Bone marrow (tissue), 2 donors: ENCODE measurements around the gene JOSD1.
A peak's percentile ranks its signal among the peaks of the same experiment; 100 is the strongest.

Experiments
- DNase-seq, 2 donors: peaks; one replicate each; lab custom pipeline; 2025; lab: John Stamatoyannopoulos, UW

The JOSD1 gene

GRCh38 chr22:38712486-38713207 lies 11.9 kb upstream of the JOSD1 start:
- DNase-seq = no peak

- DNase-seq = no peak
Observed at GRCh38 chr22:38710866-38711265, 10.1 kb upstream of the JOSD1 start.

- no peak for DNase-seq
Observed at GRCh38 chr22:38710351-38710750, 9.6 kb upstream of the JOSD1 start.

GRCh38 chr22:38709306-38709705 lies 8.6 kb upstream of the JOSD1 start:
- no peak for DNase-seq

- DNase-seq = no peak
Observed at GRCh38 chr22:38707984-38708383, 7.2 kb upstream of the JOSD1 start.

- DNase-seq = no peak
Observed at GRCh38 chr22:38707346-38707745, 6.6 kb upstream of the JOSD1 start.

- DNase-seq = no peak
Observed at GRCh38 chr22:38706901-38707195, 6.1 kb upstream of the JOSD1 start.

- DNase-seq = peak in 1 of 2 donors; percentile 29
Observed at GRCh38 chr22:38706101-38706900, 5.6 kb upstream of the JOSD1 start.

- peak; percentile 89 to 100 for DNase-seq
Observed at GRCh38 chr22:38705235-38706100, 4.7 kb upstream of the JOSD1 start, which contains the start of gene GTPBP1. Gene GTPBP1, plus strand, starts transcription at chr22:38705944. Its CDS starts 12 bp downstream, at chr22:38705956.

GRCh38 chr22:38704654-38705234 lies 4.0 kb upstream of the JOSD1 start:
- no peak for DNase-seq

- no peak for DNase-seq
Observed at GRCh38 chr22:38700270-38700788, 414 bp downstream of the JOSD1 start.

GRCh38 chr22:38699784-38700183 lies 959 bp downstream of the JOSD1 start:
- DNase-seq = no peak

GRCh38 chr22:38699143-38699542 lies 1.6 kb downstream of the JOSD1 start:
- DNase-seq = no peak

GRCh38 chr22:38698407-38699094 lies 2.2 kb downstream of the JOSD1 start:
- no peak for DNase-seq

GRCh38 chr22:38697425-38698089 lies 3.2 kb downstream of the JOSD1 start:
- DNase-seq = no peak

- peak in 1 of 2 donors; percentile 73 for DNase-seq
Observed at GRCh38 chr22:38696606-38697424, 3.9 kb downstream of the JOSD1 start.

GRCh38 chr22:38694940-38695339 lies 5.8 kb downstream of the JOSD1 start:
- no peak for DNase-seq

GRCh38 chr22:38694049-38694448 lies 6.7 kb downstream of the JOSD1 start:
- no peak for DNase-seq

- DNase-seq = no peak
Observed at GRCh38 chr22:38689651-38690050, 11.1 kb downstream of the JOSD1 start.

- no peak for DNase-seq
Observed at GRCh38 chr22:38685761-38686160, 15.0 kb downstream of the JOSD1 start.
